Measurements from ENCODE around the gene ANXA11. TPM values are rescaled to one million over a fixed set of nuclear protein-coding genes. Genes with fewer than 3 reads are reported as not detected.

Gene ANXA11
- total and polyA plus RNA-seq, 2 experiments from 2014 or later: 92.8 to 168 TPM

- no peaks in the 10 kb centered on the region for H3K36me3 ChIP-seq (replicated peaks; ENCODE audit: insufficient read depth, low read depth)
- H3K4me2 ChIP-seq: no peak overlapping the region
- DNase-seq (ENCODE audit: low spot score): no peak
- H3K79me2 ChIP-seq: peaks cover 21% of the 10 kb centered on the region
- no peaks in the 10 kb centered on the region for H4K20me1 ChIP-seq (ENCODE audit: insufficient read depth, poor library complexity, severe bottlenecking)
- TF ChIP-seq EZH2phosphoT487 (IDR thresholded peaks at IDR 0.05; ENCODE audit: low read depth, severe bottlenecking, unreplicated experiment): no peak
- no peak for TF ChIP-seq EZH2 (IDR thresholded peaks at IDR 0.05; ENCODE audit: borderline replicate concordance)
- no peak for TF ChIP-seq CTCF (IDR thresholded peaks at IDR 0.05; ENCODE audit: poor library complexity)
- WGBS (ENCODE audit: low lambda C conversion rate, missing lambda C conversion rate): 74% methylated on average over 6 of the region's 6 CpGs
- no peak overlapping the region for H2AFZ ChIP-seq
- H3K9me2 ChIP-seq (replicated peaks; ENCODE audit: insufficient read depth): no peaks in the 10 kb centered on the region
- H3K4me3 ChIP-seq: no peak overlapping the region
- no peak overlapping the region for H3K27ac ChIP-seq
- peaks cover 23% of the 10 kb centered on the region for H3K4me1 ChIP-seq (ENCODE audit: insufficient read depth)
- H3K27me3 ChIP-seq: no peaks in the 10 kb centered on the region
- no peaks in the 10 kb centered on the region for H3K9me3 ChIP-seq (ENCODE audit: low read depth)
Measured at GRCh38 chr10:80211786-80212185, 6.4 kb upstream of the ANXA11 start.

GRCh38 chr10:80210259-80210658 lies 4.9 kb upstream of the ANXA11 start:
- H3K4me2 ChIP-seq: peak overlapping the region; percentile 90
- peaks cover 29% of the 10 kb centered on the region for H3K4me1 ChIP-seq (ENCODE audit: insufficient read depth)
- no peaks in the 10 kb centered on the region for H3K36me3 ChIP-seq (replicated peaks; ENCODE audit: insufficient read depth, low read depth)
- H2AFZ ChIP-seq: no peak overlapping the region
- WGBS (ENCODE audit: low lambda C conversion rate, missing lambda C conversion rate): 70% methylated on average over 4 of the region's 4 CpGs
- TF ChIP-seq EZH2phosphoT487 (IDR thresholded peaks at IDR 0.05; ENCODE audit: low read depth, severe bottlenecking, unreplicated experiment) (no peak), CTCF (IDR thresholded peaks at IDR 0.05; ENCODE audit: poor library complexity) (no peak), EZH2 (IDR thresholded peaks at IDR 0.05; ENCODE audit: borderline replicate concordance) (no peak)
- no peak overlapping the region for H3K4me3 ChIP-seq
- H3K79me2 ChIP-seq: peaks cover 32% of the 10 kb centered on the region
- no peak overlapping the region for H3K27ac ChIP-seq
- H3K27me3 ChIP-seq: no peaks in the 10 kb centered on the region
- no peaks in the 10 kb centered on the region for H4K20me1 ChIP-seq (ENCODE audit: insufficient read depth, poor library complexity, severe bottlenecking)
- no peaks in the 10 kb centered on the region for H3K9me2 ChIP-seq (replicated peaks; ENCODE audit: insufficient read depth)
- no peak for DNase-seq (ENCODE audit: low spot score)
- no peaks in the 10 kb centered on the region for H3K9me3 ChIP-seq (ENCODE audit: low read depth)

GRCh38 chr10:80207768-80208370 lies 2.5 kb upstream of the ANXA11 start:
- Histone ChIP-seq H3K4me3 (no peak overlapping the region), H3K9me2 (replicated peaks; ENCODE audit: insufficient read depth) (no peaks in the 10 kb centered on the region), H3K9me3 (ENCODE audit: low read depth) (no peaks in the 10 kb centered on the region), H3K36me3 (replicated peaks; ENCODE audit: insufficient read depth, low read depth) (no peaks in the 10 kb centered on the region), H3K27me3 (no peaks in the 10 kb centered on the region), H3K4me2 (peak overlapping the region; percentile 90), H2AFZ (peak overlapping the region; percentile 31), H4K20me1 (ENCODE audit: insufficient read depth, poor library complexity, severe bottlenecking) (peaks cover 6% of the 10 kb centered on the region), H3K79me2 (peaks cover 51% of the 10 kb centered on the region), H3K4me1 (ENCODE audit: insufficient read depth) (peaks cover 33% of the 10 kb centered on the region), H3K27ac (peak overlapping the region; percentile 99)
- WGBS (ENCODE audit: low lambda C conversion rate, missing lambda C conversion rate): 62% methylated on average over 15 of the region's 15 CpGs
- TF ChIP-seq EZH2 (IDR thresholded peaks at IDR 0.05; ENCODE audit: borderline replicate concordance): no peak
- no peak for TF ChIP-seq EZH2phosphoT487 (IDR thresholded peaks at IDR 0.05; ENCODE audit: low read depth, severe bottlenecking, unreplicated experiment)
- TF ChIP-seq CTCF (IDR thresholded peaks at IDR 0.05; ENCODE audit: poor library complexity): no peak
- DNase-seq (ENCODE audit: low spot score): no peak

Measured in hepatocyte (in vitro differentiated cells).